ENCODE results near the gene B3GNT2.
"Not testable (repeated sequence)": the region's sequence is repeated elsewhere in the genome, so short reads cannot be mapped to it uniquely, and the experiment has no call there.

Gene B3GNT2, protein sequence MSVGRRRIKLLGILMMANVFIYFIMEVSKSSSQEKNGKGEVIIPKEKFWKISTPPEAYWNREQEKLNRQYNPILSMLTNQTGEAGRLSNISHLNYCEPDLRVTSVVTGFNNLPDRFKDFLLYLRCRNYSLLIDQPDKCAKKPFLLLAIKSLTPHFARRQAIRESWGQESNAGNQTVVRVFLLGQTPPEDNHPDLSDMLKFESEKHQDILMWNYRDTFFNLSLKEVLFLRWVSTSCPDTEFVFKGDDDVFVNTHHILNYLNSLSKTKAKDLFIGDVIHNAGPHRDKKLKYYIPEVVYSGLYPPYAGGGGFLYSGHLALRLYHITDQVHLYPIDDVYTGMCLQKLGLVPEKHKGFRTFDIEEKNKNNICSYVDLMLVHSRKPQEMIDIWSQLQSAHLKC

DNA sequence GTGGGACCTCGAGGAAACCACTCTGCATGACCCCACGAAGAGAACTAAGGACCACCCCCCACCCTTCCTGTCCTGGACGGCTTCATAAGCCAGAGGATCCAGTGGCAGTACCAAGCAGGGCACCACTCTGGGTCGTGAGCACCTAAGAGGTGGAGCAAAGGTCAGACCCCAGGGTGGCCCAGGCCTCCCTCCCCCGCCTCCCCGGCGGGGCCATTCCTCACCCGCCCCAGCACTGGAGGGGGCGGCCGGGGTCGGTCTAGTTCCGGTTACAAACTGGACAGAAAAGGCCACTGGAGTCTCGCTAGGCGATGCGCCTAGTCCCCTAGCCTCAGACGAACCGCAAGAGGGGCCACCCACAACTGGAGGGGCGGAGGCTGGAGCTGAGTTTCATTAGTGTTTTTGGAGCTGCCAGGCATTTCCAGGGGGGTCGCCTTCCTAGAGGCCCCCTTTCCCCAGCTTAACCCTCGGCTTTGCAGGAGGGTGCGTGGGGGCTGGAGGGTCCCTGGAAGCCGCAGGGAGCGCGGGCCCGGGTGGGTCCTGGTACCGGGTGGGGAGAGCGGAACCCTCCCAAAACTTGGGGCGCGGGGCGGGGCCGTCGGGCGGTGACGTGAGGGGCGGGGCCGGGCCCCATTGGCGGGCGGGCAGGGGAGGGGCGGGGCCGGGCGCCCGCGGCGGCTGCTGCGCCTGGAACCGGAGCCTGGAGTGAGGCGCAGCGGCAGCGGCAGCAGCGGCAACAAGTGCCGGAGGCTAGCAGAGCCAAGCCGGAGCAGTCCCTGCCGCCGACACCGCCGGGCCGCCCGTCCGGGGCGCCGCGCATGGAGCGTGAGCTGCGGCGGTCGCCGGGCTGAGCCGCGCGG lies at the start of gene B3GNT2:
B3GNT2 (plus strand) TSS at position 695 of the 857 bp plus-strand sequence. CDS start 26,106 bp downstream, outside the sequence.
- DNase-seq: peak; percentile 92

DNA sequence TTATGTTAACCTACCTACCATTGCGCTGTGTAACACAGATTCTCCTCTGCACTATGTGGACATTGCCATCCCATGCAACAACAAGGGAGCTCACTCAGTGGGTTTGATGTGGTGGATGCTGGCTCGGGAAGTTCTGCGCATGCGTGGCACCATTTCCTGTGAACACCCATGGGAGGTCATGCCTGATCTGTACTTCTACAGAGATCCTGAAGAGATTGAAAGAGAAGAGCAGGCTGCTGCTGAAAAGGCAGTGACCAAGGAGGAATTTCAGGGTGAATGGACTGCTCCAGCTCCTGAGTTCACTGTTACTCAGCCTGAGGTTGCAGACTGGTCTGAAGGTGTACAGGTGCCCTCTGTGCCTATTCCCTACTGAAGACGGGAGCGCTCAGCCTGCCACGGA lies 49.1 kb upstream of the B3GNT2 start:
- DNase-seq: peak; percentile 43

DNA sequence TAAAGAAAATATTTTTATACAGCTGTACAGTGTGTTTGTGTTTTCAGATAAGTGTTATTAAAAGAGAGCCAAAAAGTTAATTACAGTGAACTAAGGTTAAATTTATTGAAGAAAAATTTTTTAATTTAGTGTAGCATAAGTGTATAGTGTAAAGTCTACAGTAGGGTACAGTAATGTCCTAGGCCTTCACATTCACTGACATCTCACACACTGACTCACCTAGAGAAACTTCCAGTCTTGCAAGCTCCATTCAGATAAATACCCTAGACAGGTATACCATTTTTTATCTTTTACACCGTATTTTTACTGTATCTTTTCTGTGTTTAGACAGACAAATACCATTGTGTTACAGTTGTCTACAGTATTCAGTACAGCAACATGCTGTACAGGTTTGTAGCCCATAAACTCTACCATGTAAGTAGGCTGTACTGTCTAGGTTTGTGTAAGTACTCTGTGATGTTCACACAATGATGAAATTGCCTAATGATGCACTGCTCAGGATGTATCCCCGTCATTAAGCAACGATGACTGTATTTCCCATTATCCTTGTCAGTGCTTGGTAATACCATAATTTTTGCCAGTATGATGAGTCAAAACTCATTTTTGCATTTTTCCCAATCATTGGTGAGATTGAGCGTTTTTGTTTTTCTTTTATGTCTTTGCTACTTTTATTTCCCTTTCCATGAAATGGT lies 48.2 kb upstream of the B3GNT2 start:
- DNase-seq: no peak

DNA sequence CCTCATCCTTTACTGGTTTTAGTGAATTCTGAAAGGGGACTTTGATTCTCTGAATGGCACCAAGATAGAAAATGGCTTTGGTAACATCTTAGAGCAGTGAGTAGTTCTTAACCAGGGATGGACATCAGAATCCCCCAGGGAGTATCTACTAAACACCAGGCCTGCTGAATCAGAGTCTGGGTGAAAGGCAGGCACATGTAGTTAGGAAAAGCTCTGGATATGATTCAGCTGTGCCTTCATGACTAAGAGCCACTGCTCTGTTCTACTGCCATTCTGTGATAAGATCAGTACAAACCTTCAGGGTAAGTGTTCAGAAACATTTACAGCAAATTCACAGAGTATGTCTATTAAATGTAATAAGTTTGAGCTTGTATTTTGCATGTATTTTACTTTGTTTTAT lies 46.2 kb upstream of the B3GNT2 start:
- DNase-seq: no peak

DNA sequence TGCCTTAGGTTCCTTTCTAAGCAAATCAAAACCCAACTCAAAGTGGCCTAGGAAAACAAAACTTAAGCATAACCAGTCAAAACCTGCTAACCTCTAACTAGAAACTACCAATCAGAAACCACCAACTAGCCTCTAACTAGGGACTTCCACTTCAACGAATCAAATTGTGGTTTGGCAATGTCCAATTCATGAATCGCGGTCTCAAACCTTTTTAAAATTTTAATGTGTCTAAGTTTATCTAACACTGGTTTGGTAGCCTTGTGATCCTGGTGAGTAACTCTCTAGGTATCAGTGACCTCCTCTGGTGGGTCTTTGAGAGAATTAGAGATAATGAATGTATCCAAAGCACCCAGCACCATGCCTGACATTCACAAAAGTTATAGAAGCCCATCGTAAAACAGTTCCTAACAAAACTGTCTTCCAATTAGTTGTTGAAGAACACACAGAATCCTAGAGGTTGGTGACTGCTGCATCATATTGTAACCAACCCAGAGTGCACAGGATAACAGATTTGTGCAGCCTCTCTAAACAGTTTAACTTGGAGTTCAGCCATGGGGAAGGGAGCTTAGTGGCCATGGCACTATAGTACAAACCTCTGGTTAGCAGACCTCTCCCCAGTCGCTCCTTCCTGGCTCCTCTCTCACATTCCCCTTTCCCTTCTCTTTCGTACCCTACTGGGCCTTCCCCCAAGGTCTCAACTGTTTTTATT lies 45.2 kb upstream of the B3GNT2 start:
- no peak for DNase-seq

DNA sequence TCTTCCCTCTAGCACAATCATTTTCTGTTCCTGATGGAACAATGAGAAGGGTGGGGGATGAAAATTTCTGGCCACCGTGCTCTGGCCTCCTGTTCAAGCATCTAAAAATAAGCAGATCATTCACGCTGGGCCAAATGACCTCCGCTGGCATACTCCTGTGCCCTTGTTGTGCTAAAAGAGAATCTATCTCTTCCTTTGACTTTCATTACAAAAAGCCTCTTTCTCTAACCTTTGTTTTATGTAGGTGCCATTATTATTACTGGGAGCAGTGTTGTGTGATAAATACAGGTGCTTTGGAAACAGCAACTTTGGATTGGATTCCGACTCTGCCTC lies 44.6 kb upstream of the B3GNT2 start:
- DNase-seq: no peak

DNA sequence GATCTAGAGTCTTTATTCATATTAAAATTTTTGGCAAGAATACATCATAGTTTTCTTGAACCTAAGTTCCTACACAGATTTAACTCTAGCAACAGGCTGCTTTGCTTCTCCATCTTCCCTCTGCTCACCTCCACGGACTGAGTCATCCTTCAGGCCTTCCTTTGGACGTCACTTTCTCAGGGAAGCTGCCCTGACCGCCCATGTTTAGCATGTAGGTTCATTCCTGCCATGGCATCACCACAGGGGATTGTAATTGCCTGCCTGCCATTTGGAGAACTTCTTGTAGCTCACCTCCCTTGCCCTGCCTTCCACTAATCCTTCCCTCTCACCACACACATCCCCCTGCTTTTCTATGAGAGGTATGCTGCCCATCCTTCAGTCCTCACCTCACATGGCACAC lies 43.9 kb upstream of the B3GNT2 start:
- no peak for DNase-seq

DNA sequence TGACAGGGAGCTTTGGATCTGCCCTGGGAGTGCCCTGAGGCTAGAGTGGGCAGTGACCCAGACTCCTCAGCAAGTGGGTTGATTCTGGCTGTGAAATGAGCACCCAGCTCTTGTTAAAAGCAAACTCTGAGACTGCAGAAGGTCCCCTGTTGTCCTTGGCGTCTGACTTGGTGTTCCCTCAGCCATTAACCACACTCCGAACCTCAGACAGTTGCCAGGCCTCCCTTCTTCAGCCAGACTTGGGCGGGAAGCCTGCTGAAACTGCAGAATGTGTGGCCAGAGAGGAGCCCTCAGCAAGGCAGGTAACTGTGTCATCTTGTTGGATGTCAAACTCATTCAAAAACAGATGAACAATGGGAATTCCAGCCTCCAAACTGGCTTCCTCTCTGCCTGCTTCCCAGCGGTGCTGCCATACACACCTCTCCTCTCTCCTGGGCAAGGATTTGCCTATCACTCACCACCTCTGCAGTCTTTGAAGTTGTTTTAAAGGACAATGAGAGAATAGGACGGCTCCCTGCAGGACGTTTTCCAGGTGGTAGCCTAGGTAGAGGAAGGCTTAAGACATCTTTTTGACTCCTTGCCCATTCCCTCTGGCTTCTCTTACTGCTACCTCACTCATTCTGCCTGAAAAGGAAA lies 38.9 kb upstream of the B3GNT2 start:
- no peak for DNase-seq

DNA sequence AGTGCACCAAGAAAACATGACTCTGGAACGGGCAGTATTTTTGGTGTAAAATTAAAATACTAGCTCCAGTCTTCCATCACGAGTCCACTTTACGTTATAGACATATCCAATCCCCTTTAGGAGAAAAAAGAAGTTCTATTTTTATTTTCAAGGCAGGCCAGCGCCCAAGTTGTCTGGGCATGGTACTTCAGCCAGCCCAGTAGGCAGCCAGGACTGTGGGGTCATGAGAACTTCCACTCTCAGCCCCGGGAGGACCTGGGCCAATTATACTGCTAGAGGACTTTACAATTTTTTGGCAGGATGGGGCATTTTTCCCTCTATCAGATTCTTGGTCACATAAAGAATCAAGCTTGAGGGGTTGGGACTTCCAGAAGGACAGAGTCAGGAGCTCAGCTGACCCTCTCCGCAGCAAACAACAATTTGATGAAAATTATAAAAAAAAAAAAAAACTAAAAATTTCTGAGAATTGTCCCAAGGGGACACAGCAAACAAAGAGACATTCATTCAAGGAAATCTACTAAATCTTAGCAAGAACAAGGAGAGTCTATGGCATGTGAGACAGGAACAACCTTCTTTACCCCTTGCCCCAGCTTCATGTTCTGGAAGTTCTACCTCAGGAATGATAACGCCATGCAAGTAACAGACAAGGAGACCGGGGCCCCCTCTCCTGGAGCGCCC lies 37.3 kb upstream of the B3GNT2 start:
- no peak for DNase-seq

DNA sequence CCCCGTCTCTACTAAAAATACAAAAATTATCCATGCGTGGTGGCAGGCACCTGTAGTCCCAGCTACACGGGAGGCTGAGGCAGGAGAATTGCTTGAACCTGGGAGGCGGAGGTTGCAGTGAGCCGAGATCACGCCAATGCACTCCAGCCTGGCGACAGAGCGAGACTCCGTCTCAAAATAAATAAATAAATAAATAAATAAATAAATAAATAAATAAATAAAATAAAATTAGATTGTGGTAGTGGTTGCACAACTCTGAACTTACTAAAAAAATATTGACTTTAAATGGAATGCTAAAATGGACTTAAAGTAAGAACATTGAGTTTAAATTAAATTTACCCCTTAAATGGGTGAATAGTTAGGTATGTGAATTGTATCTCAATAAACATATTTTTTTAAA lies 35.2 kb upstream of the B3GNT2 start:
- DNase-seq: not testable (repeated sequence)

DNA sequence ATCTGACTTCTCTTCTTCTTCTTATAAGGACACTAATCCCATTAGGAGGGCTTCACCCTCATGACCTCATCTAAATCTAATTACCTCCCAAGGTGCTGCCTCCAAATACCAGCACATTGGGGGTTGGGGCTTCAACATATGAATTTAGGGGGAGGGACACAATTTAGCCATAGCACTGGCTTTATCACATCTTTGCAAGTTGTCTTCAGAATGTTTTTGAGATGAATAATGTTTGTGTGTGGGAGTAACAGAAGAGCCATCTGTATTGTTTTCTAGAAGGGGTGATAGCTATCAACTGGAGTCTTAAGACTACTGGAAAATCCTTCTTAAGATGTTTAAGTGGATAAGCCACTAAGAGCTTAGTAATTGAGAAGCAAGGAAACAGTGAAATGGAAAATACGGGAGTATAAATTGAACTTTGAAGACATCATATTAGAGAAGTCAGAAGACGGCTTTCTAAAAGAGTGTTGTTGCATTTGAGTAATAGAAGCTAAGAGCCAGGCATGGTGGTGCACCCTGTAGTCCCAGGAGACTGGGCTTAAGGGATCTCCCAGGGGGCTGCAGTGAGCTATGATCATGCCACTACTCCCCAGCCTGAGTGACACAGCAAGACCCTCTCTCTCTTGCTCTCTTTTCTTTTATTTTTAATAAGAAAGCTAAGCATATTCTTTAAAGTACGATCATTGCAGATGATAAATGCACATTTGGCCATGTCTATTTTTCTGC lies 32.6 kb upstream of the B3GNT2 start:
- DNase-seq: no peak

DNA sequence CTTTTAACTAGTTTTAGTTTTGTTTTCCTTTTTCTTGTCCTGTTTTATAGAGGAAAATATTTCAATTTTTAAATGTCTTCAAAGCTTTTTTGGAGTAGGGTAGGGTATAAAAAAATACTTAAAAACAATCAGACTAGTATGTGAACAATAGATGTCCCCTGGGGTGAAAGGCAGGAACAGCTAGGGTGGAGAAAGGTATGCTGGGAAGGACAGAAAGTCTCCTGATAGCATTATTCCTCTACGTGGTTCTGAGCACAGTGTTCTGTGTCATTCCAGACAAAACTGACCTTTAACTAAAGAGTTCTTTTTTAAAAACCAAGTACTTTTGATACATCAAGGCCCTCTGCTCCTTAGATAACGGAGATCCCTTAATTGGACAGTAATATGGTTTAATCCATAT lies 32.1 kb upstream of the B3GNT2 start:
- no peak for DNase-seq

DNA sequence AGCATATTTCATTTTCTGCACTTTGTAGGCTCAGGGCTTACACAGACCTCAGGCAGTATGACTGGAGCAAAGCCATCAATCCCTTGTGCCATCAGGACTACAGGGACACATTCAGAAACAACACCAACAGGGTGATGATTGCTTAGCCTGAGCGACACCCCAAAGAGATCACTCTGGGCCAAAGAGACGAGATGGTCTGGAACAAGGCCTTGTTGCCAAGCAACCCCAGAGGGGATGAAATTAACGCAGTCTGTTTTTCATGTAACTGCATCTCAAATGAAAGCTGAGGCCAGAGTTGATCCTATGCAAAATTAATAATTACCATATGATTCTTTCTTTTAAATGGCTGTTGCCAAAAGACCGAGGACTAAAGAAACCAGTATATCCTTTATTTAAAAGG lies 20.2 kb upstream of the B3GNT2 start:
- no peak for DNase-seq

DNA sequence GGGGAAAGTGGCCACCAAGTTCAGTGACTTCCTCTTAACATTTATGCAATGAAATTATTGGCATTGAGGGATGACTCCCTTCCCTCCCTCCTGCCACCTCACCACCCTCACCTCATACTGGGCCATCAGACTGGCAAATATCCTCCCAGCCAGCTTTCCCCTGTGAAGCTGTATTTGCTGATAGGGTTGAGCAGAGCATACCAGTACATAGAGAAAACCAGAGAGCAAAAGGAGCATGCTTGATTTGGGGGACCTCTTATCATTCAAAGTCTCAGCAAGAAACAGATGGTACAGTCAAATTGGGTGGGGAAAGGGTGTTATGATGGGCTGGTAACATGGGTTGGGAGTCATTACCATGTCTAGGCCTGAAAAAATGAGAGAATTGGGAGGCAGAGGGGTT lies 19.1 kb upstream of the B3GNT2 start:
- DNase-seq: no peak

DNA sequence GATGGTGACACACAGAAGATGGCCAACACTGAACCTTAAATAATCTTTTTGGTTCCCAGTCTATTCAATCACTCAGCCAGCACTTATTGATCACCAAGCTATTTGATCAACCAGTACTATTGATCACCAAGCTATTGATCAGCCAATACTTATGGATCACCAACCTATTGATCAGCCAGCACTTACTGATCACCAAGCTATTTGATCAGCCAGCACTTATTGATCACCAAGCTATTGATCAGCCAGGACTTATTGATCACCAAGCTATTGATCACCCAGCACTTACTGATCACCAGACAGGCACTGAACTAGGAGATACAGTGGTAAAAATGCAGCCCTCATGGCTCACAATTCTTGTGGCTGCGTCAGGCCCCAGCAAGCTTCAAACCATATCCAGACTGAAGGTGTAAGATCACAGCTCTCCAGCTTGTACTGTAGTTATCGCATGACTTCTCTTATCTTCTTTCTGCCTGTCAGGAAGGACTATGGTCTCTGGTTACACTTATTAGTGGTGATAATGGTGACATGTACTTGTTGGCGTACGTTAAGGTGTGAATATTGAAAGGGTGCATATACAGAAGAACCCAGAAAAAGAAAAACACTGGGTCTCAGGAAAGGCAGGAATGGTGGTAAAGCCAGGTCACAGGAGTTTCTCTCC lies 18.4 kb upstream of the B3GNT2 start:
- DNase-seq: no peak

DNA sequence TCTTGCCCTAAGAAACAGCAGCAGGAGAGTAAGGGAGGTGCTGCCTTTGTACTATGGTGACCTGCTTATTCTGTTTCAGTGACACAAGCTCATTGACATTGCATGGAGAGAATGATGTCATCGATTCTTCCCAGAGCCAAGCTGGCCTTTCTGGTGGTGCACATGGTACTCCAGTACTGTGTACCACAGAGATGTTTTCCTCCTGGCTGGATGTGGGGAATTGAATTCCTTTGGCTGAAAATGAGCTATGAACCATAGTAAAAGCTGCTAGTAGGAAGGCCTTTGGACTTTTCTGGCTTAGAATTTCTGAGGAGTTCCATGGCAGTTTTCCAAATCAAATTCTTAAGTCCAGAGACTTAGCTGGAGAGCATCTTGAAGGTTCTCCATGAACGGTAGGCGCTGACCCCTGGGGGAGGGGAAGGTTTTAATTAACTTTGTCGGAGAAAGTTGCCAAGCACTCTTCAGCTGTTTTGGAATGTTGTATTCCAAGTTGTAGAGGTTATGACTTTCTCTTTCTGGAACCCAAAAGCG lies 17.1 kb upstream of the B3GNT2 start:
- DNase-seq: no peak

DNA sequence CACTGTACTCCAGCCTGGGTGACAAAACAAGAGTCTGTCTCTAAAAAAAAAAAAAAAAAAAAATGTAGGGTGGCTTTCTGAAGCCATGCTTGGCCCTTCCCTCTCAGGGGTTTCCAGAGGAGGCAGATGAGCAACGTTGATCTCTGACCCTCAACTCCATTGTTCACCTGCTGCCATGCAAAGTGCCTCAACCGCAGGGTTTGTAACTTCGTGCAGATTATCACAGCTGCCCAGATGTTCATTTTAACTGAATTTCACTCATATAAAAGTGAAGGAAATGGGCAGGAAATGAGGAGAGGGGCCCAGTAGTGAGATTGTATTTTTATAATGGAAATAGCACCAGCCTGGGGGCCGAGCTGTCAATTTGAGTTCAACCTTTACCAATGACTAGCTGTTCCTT lies 14.9 kb upstream of the B3GNT2 start:
- DNase-seq: no peak

DNA sequence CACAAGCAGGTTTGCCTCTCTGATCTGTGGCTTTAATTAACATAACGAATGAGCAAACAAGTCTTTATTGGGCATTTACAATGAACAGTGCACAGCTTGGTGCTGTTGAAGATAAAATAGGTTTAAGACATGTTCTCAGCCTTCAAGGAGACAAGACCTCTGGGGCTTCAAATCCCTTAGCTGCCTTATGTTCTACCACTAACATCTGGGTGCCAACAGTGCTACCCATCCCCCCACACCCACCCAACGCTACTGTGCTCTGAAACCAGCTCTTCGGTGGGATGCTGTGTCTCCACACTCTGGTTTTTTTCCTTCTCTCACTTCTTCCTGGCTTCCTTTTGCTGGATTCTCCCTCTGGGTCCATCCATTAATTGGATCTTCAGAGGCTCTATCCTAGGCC lies 14.1 kb upstream of the B3GNT2 start:
- no peak for DNase-seq

DNA sequence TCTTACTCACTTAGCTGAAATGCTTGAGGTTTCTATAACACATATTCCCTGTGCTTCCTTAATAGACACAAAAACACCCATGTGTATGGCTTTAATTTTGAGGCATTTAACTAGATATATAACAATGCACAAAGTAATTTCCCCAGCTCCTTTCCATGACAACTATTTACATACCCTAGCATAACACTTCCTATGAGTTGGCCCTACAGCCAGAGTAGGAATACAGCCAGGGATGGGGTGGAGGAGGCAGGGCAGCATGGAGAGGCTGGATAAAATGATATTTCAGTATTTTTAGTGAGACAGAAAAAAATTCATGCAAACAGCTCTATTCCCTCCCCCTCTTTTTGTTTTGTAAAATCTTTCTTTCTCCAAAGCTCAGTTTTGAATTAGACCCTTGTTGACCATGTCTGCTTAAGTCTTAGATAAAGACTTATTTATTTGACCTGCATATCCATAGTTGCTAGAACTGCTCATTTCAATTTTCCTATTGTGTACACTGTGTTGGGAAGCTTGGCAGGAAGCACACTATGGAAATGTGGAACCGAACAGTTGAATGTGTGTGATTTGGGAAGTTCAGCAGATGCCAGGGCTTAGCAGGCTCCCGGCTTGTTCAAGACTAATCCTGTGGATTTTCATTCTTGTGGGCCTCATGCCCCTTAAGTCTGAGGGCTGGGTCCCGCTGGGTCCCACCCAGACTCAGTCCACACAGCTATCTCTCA lies 11.2 kb upstream of the B3GNT2 start:
- no peak for DNase-seq
